Measurements from ENCODE around the gene NPAS2. TPM values are rescaled to one million over a fixed set of nuclear protein-coding genes. Genes with fewer than 3 reads are reported as not detected.

The NPAS2 gene
- total RNA-seq, 1 donor from 2014 or later, result 39.4 TPM

DNA sequence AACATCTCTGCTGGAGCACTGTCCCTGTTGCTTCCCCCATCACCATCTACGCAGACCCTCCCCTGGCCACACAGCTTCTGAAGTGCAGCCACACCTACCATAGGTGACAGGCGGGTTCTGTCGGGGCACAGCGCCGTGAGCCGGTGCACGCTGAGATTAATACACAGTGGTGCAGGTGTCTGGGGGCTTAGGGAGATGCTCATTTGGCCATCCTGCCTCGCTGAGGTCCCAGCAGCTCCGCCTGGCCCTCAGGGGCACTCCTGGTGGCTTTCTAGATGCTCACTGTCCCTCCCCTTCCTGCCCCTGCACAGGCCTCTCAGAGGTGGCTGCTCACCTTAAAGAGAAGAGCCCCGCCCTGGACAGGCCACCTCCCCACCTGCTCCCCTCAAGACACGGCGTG lies 163.3 kb downstream of the NPAS2 start:
- Histone ChIP-seq H3K4me3 (no peak overlapping the region), H3K4me2 (no peak overlapping the region), H3K9me3 (ENCODE audit: low read depth) (no peaks in the 10 kb centered on the region), H3K79me2 (ENCODE audit: low read depth) (no peaks in the 10 kb centered on the region), H2AFZ (replicated peaks) (no peak overlapping the region), H3F3A (ENCODE audit: low read depth) (peaks cover 12% of the 10 kb centered on the region), H3K36me3 (no peaks in the 10 kb centered on the region), H4K20me1 (ENCODE audit: low read depth) (no peaks in the 10 kb centered on the region), H3K9ac (no peak overlapping the region), H3K4me1 (peaks cover 18% of the 10 kb centered on the region), H3K27me3 (no peaks in the 10 kb centered on the region), H3K27ac (no peak overlapping the region)
- Mint-ChIP-seq H3K27me3 (ENCODE audit: insufficient read depth, low read depth) (no peaks in the 10 kb centered on the region), H3K27ac (no peak overlapping the region), H3K36me3 (no peaks in the 10 kb centered on the region), H3K4me1 (peaks cover 26% of the 10 kb centered on the region), H3K4me3 (no peak overlapping the region), H3K9me3 (no peaks in the 10 kb centered on the region)
- TF ChIP-seq EZH2phosphoT487 (IDR thresholded peaks at IDR 0.05) (no peak), EZH2 (IDR thresholded peaks at IDR 0.05) (no peak)
- TF ChIP-seq, protein P1, sequence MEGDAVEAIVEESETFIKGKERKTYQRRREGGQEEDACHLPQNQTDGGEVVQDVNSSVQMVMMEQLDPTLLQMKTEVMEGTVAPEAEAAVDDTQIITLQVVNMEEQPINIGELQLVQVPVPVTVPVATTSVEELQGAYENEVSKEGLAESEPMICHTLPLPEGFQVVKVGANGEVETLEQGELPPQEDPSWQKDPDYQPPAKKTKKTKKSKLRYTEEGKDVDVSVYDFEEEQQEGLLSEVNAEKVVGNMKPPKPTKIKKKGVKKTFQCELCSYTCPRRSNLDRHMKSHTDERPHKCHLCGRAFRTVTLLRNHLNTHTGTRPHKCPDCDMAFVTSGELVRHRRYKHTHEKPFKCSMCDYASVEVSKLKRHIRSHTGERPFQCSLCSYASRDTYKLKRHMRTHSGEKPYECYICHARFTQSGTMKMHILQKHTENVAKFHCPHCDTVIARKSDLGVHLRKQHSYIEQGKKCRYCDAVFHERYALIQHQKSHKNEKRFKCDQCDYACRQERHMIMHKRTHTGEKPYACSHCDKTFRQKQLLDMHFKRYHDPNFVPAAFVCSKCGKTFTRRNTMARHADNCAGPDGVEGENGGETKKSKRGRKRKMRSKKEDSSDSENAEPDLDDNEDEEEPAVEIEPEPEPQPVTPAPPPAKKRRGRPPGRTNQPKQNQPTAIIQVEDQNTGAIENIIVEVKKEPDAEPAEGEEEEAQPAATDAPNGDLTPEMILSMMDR (IDR thresholded peaks at IDR 0.05), result no peak
- DNase-seq (ENCODE audit: low spot score), result no peak

DNA sequence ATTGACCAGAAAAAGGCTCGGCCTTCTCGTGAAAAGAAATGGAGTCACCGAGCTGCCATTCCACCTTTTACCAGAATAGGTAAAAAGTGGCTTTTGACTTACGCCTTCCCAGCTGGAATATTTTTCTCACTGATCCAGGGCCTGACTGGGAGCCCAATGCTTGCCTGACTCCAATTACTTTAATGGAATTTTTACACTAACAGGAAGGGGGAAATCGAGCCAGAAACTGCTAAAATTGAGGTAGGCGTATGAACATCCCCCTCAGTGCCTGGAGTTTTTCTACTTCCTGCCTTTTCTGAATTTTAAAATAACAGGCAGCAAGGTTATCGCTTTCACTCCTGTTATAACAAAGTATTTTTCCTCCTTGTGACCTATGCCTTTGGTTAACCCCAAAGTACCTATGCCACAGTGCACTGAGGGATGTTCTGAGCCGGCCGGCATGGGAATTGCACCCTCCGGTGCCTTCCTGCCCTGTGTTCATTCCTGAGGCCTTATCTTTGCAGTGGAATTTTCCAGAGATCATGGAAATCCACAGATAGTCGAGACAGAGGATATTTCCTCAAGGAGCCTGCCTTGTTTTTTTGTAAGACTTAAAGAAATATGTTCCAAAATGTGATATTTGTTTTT lies 163.9 kb downstream of the NPAS2 start:
- no peak overlapping the region for H3K4me2 ChIP-seq
- H3K27ac ChIP-seq, result no peak overlapping the region
- H3K4me3 ChIP-seq, result no peak overlapping the region
- no peaks in the 10 kb centered on the region for H3K79me2 ChIP-seq (ENCODE audit: low read depth)
- H3K27me3 ChIP-seq, result no peaks in the 10 kb centered on the region
- no peaks in the 10 kb centered on the region for H3K9me3 Mint-ChIP-seq
- no peak overlapping the region for H3K9ac ChIP-seq
- no peaks in the 10 kb centered on the region for H3K27me3 Mint-ChIP-seq (ENCODE audit: insufficient read depth, low read depth)
- H3K4me1 Mint-ChIP-seq, result peaks cover 24% of the 10 kb centered on the region
- DNase-seq (ENCODE audit: low spot score), result no peak
- no peak overlapping the region for H3K4me3 Mint-ChIP-seq
- peaks cover 18% of the 10 kb centered on the region for H3K4me1 ChIP-seq
- H4K20me1 ChIP-seq (ENCODE audit: low read depth), result no peaks in the 10 kb centered on the region
- H3K36me3 Mint-ChIP-seq, result no peaks in the 10 kb centered on the region
- H3K27ac Mint-ChIP-seq, result no peak overlapping the region
- H3K9me3 ChIP-seq (ENCODE audit: low read depth), result no peaks in the 10 kb centered on the region
- no peaks in the 10 kb centered on the region for H3K36me3 ChIP-seq
- peaks cover 12% of the 10 kb centered on the region for H3F3A ChIP-seq (ENCODE audit: low read depth)
- no peak for TF ChIP-seq EZH2phosphoT487 (IDR thresholded peaks at IDR 0.05)
- TF ChIP-seq, protein P1 (IDR thresholded peaks at IDR 0.05), result no peak
- no peak for TF ChIP-seq EZH2 (IDR thresholded peaks at IDR 0.05)
- no peak overlapping the region for H2AFZ ChIP-seq (replicated peaks)

DNA sequence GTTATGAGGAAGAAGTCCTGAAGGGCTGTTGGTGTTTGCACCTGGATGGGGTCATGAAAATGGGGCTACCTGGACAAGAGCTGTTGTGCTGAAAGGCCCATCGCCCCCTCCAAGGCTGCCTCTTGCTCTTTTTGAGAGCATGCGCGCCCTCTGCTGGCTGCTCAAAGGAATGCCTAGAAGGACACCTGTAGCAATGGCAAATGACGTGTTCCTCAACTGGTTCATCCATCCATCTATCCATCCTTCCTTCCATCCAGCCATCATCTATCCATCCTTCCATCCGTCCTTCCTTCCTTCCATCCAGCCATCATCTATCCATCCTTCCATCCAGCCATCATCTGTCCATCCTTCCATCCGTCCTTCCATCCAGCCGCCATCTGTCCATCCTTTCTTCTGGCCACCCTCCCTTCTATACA lies 165.0 kb downstream of the NPAS2 start:
- H3K36me3 Mint-ChIP-seq, result no peaks in the 10 kb centered on the region
- H3K4me1 Mint-ChIP-seq, result peaks cover 22% of the 10 kb centered on the region
- peak; percentile 85 for DNase-seq (ENCODE audit: low spot score)
- no peaks in the 10 kb centered on the region for H3K27me3 ChIP-seq
- H2AFZ ChIP-seq (replicated peaks), result no peak overlapping the region
- no peak for TF ChIP-seq EZH2phosphoT487 (IDR thresholded peaks at IDR 0.05)
- TF ChIP-seq, protein P1 (IDR thresholded peaks at IDR 0.05), result peak; percentile 87
- H3K79me2 ChIP-seq (ENCODE audit: low read depth), result no peaks in the 10 kb centered on the region
- H3K9me3 Mint-ChIP-seq, result no peaks in the 10 kb centered on the region
- H3K36me3 ChIP-seq, result no peaks in the 10 kb centered on the region
- H3K27me3 Mint-ChIP-seq (ENCODE audit: insufficient read depth, low read depth), result no peaks in the 10 kb centered on the region
- no peak overlapping the region for H3K4me3 Mint-ChIP-seq
- no peak overlapping the region for H3K4me2 ChIP-seq
- no peak overlapping the region for H3K27ac Mint-ChIP-seq
- H3F3A ChIP-seq (ENCODE audit: low read depth), result peaks cover 12% of the 10 kb centered on the region
- peaks cover 18% of the 10 kb centered on the region for H3K4me1 ChIP-seq
- no peaks in the 10 kb centered on the region for H3K9me3 ChIP-seq (ENCODE audit: low read depth)
- H4K20me1 ChIP-seq (ENCODE audit: low read depth), result no peaks in the 10 kb centered on the region
- no peak overlapping the region for H3K27ac ChIP-seq
- no peak overlapping the region for H3K4me3 ChIP-seq
- no peak overlapping the region for H3K9ac ChIP-seq
